ENCODE data around the gene RFX3.

The RFX3 gene

DNA sequence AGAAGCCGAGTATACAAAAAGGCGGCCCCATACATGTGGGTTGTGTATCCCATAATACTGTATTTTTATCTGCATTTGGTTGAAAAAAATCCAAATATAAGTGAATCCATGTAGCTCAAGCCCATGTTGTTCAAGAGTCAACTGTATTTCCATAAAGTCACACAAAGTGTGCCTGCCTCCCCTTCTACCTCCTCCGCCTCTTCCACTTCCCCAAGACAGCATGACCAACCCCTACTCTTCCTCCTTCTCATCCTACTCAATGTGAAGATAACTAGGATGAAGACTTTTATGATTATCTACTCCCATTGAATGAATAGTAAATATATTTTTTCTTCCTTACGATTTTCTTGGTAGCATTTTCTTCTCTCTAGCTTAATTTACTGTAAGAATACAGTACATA is 92.7 kb downstream of the RFX3 start:
- DNase-seq (ENCODE audit: low read depth) = no peak

DNA sequence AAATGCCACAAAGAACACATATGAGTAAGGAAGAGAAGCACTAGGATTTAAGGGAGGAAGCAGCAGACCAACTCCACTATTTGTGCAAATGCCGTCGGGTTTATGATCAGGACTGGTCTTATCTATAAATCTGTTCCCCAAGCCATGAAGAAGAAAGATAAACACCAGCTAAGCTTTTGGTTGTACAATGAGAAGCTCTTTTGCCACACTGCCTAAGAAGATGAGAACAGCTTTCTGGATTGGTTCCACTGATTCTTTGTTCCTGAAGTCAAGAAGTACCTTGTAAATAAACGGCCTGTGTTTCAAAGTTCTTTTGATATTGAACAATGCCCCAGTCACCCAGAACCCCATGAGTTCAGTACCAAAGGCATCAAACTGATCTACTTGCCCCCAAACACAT is 93.9 kb downstream of the RFX3 start:
- DNase-seq (ENCODE audit: low read depth) = no peak

DNA sequence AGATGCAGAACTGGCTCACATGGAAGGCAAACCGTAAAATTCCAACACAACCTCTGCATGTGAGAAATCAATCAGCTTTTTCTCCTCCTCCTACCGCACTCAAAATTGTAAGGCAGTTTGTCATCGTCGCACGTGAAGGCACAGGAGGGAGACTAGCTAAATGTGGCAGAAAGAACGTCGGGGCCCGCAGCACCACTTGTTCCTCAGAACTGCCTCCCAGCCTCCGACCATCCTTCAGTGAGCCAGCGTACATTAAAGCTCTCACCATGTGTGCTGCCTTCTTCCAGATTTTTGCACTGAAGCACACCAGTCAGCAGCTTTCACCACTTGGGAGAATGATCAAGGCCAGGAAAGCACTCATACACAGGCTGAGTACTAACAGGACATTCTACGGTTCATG is 105.9 kb downstream of the RFX3 start:
- no peak for DNase-seq (ENCODE audit: low read depth)

GRCh38 chr9:3415906-3416305 is 109.9 kb downstream of the RFX3 start:
- DNase-seq (ENCODE audit: low read depth) = no peak

- DNase-seq (ENCODE audit: low read depth) = no peak
Measured at GRCh38 chr9:3413984-3414383, 111.8 kb downstream of the RFX3 start.

DNA sequence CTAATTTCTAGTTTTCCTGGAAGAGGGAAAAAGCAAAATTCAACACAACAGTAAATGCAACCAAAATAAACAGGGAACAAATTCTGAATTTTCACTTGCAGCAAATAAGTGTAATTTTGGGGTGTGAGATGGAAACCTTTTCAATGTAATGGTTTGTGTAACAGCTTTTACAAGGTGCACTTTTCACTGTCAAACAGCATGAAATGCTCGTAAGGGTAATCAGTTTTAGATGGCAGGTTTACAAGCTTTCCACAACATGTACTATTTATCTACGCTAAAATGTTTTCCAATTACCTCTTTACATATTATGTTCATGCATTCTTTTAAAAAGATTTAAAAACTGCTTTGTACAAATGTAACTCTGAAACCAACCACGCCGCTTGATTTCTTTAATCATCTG is 115.3 kb downstream of the RFX3 start:
- no peak for DNase-seq (ENCODE audit: low read depth)

DNA sequence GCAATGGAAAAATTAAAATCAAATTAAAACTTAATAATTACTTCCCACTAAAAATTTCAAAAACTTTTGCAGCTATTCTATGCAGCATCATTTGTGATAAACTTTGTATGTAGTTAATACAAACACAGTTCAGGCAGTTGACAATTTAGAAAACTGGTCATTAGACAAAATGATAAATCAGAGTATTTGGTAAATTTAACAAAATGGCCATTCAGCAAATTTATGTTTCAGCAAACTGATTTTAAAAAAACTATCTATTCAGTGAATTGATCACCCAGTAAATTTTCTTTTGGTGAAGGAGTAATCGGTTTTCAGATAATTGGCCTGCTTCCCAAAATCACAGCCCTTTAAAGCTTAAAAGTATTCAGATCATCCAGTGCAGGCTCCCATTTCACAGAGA is 116.3 kb downstream of the RFX3 start:
- no peak for DNase-seq (ENCODE audit: low read depth)

- DNase-seq (ENCODE audit: low read depth) = no peak
Measured at GRCh38 chr9:3403315-3403714, 122.5 kb downstream of the RFX3 start.

- no peak for DNase-seq (ENCODE audit: low read depth)
Measured at GRCh38 chr9:3401221-3401954, 124.4 kb downstream of the RFX3 start.

GRCh38 chr9:3398232-3398648 is 127.6 kb downstream of the RFX3 start:
- DNase-seq (ENCODE audit: low read depth) = no peak

DNA sequence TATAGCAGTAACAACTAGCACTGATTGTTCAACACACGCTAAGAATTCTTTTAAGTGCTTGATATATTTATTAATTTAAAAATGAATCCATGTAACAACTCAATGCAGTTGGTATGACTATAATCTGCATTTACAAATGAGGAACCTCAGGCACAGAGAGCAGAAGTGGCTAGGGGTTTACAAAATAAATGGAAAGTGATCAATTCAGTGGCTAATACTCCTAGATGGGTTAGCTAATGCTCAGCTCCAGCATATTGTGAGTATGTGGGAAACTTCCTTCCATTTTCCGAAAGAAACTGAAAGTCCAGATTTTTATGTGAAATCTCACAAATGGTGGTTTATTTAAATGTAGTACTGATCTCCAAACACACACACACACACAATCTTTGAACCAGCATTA is 128.0 kb downstream of the RFX3 start:
- no peak for DNase-seq (ENCODE audit: low read depth)

- DNase-seq (ENCODE audit: low read depth) = no peak
Measured at GRCh38 chr9:3391414-3391813, 134.4 kb downstream of the RFX3 start.

- no peak for DNase-seq (ENCODE audit: low read depth)
Measured at GRCh38 chr9:3386753-3387152, 139.0 kb downstream of the RFX3 start.

- no peak for DNase-seq (ENCODE audit: low read depth)
Measured at GRCh38 chr9:3385871-3386270, 139.9 kb downstream of the RFX3 start.

DNA sequence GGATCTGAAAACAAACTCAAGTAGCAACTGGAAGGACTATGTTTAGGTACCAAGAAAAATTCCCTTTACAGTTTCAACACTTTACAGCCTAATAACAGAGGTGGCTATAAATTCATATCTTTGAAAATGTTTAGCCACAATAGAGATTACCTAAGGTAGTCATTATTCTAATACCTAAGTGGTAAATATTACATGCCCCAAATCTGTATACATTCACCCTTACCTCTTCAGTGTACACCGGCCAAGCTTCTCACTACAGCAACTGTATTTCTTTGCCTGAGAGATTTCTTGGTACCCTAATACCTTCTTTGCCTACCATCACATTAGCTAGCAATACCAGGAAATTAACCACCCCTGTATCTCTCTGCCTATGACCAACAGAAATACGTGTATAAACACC is 154.0 kb downstream of the RFX3 start:
- no peak for DNase-seq (ENCODE audit: low read depth)

DNA sequence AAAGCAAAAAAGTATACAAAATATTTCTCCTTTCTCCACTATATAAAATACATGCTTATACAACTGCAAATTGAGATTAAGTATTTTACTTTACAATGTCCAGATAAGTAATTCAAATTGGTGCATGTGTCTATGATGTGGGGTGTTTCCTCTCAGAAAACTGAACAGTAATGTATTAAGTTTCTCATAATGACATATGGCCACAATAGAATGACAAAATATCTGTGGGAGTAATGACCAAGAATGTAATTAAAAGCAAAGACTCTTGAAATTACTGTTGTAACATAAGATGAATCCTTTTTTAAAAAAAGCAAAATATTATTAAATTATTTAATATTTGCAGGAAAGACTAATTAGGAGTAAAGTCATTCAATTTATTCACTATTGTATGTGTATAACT is 155.1 kb downstream of the RFX3 start:
- DNase-seq (ENCODE audit: low read depth) = no peak

DNA sequence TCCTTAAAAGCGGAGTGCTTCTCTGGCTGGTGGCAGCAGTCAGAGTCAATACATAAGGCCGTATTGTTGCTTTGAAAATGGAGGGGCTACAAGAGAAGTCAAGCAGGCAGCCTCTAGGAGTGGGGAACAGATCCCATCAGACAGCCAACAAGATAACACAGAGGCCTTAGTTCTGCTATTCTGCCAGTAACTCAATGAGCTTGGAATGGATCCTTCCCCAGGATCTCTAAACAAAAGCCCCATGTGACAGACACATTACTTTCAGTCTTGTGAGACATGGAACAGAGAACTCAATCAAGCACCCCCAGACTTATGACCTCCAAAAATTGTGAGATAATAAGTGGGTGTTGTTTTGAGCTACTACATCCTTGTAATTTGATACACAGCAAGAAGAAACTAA is 158.6 kb downstream of the RFX3 start:
- DNase-seq (ENCODE audit: low read depth) = no peak

DNA sequence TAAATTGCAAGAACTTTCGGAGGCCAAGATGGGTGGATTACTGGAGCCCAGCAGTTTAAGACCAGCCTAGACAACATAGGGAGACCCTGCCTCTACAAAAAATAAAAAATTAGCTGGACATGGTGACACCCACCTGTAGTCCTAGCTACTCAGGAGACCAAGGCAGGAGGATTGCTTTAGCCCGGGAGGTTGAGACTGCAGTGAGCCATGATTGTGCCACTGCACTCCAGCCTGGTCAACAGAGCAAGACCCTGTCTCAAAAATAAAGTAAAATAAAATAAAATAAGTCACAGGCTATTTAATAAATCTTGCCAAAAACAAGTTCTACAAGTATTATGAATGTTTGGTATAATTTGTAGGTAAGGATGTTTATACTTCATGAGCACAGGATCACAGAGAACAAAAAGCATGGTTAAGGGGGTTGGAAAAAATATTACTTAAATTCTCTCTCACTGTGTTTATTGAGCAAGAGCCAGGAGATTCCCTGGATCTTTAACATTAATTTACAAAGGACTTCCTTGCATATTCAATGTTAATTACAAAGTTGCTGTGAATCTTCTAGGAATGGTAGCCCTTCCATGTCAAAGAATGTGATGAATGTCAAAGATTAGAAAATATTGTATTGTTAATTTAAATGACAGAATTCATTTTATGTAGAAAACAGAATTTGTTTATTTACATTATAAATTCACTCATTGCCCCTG is 164.0 kb downstream of the RFX3 start:
- no peak for DNase-seq (ENCODE audit: low read depth)

DNA sequence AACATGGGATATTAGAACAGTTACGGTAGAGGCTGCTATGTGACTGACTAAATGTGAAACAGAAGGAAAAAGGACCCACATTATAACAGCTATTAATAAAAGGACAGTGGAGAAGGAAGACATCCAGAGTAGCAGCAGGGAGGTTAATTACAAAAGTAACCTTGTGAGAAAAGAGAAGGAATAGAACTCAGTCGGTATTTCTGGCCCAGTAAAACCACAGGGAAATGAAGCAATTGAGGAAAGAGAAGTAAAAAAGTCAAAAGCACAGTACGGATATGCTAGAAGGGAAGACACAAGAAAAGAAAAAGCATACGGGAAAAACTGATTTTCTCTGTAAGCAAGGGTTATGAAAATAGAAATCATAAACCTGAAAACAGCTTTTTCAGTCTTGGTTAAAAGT is 164.7 kb downstream of the RFX3 start:
- no peak for DNase-seq (ENCODE audit: low read depth)

DNA sequence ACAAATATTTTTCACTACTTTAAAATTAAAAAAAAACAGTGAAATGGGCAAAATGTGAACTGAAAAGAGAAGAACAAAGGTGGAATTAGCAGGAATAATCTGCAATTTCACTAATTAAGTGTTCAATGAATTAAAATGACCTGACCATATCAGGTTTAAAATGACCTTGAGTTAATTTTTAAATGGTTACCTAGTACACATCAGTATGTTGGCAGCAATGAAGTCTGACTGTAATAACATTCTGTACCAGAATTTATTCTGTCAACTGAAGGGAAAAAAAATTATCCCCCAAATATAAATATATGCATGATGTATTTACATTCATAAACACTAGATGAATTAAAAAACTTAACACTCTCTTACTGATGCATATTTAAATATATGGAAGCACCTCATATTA is 165.6 kb downstream of the RFX3 start:
- no peak for DNase-seq (ENCODE audit: low read depth)

DNA sequence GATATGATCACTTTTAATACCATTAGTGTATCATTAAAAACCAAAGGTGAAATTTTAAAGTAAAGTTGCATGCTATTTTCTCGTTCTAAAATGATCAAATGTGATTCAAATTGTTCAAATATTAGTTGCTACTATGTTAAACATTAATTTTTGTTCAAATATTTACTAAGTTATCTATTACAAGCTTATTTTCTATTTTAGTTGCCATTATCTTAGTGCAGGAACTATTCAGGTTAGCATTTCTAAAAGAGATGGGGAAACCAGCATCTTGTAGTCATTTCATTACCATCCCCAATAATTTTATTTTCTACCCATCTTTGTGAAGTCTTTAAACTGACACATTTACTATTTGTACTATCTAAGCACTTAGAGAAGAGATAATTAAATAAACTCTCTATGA is 166.0 kb downstream of the RFX3 start:
- DNase-seq (ENCODE audit: low read depth) = no peak

- DNase-seq (ENCODE audit: low read depth) = no peak
Measured at GRCh38 chr9:3359048-3359692, 166.6 kb downstream of the RFX3 start.

GRCh38 chr9:3348169-3348568 is 177.6 kb downstream of the RFX3 start:
- no peak for DNase-seq (ENCODE audit: low read depth)
